Smooth muscle cell (in vitro differentiated cells): Measurements from ENCODE around the gene BST1. TPM values are rescaled to one million over a fixed set of nuclear protein-coding genes. Genes with fewer than 3 reads are reported as not detected.

Experiments used
- DNase-seq: peaks from one replicate; lab custom pipeline; 2025; ENCODE audit not compliant: unreplicated experiment; lab: John Stamatoyannopoulos, UW
- H2AFZ ChIP-seq: fragments of 200-600 bp; sonication (generic); 2 replicates; pipeline ENCODE4 v1.6.0; 2016; ENCODE audit warnings: antibody characterized with exemption, low read depth, mild to moderate bottlenecking
- H3F3A ChIP-seq: fragments of 200-600 bp; sonication (generic); 2 replicates; pipeline ENCODE4 v1.6.0; 2017; ENCODE audit warnings: antibody characterized with exemption, low read depth
- H3K27ac ChIP-seq: fragments of 200-600 bp; sonication (generic); 2 replicates; pipeline ENCODE4 v1.5.1; 2016; ENCODE audit warnings: low read depth, mild to moderate bottlenecking
- H3K27me3 ChIP-seq: fragments of 200-600 bp; sonication (generic); 2 replicates; pipeline ENCODE4 v1.6.1; 2016; ENCODE audit warnings: low read depth, mild to moderate bottlenecking
- H3K36me3 ChIP-seq: fragments of 200-600 bp; sonication (generic); 2 replicates; pipeline ENCODE4 v1.5.1; 2016; ENCODE audit warnings: low read depth
- H3K4me1 ChIP-seq: fragments of 200-600 bp; sonication (generic); 2 replicates; pipeline ENCODE4 v1.5.1; 2016; ENCODE audit warnings: low read depth
- H3K4me2 ChIP-seq: fragments of 200-600 bp; sonication (generic); 2 replicates; pipeline ENCODE4 v1.6.0; 2016; ENCODE audit warnings: mild to moderate bottlenecking
- H3K4me3 ChIP-seq: fragments of 200-600 bp; sonication (generic); 2 replicates; pipeline ENCODE4 v1.5.1; 2016; ENCODE audit warnings: mild to moderate bottlenecking
- H3K79me2 ChIP-seq: fragments of 200-600 bp; sonication (generic); 2 replicates; pipeline ENCODE4 v1.6.0; 2016; ENCODE audit warnings: low read depth, mild to moderate bottlenecking
- H3K9ac ChIP-seq: fragments of 200-600 bp; sonication (generic); 2 replicates; pipeline ENCODE4 v1.6.0; 2016; ENCODE audit warnings: low read depth
- H3K9me3 ChIP-seq: fragments of 200-600 bp; sonication (generic); replicated peaks from 2 replicates; pipeline ENCODE4 v1.5.1; 2016; ENCODE audit warnings: low read depth
- H4K20me1 ChIP-seq: fragments of 200-600 bp; sonication (generic); 2 replicates; pipeline ENCODE4 v1.6.0; 2016; ENCODE audit warnings: low read depth
- CTCF ChIP-seq: fragments of 200-600 bp; sonication (generic); IDR thresholded peaks from 2 replicates; pipeline ENCODE4 v1.5.1; 2017; ENCODE audit warnings: borderline replicate concordance, mild to moderate bottlenecking, antibody characterized with exemption; ENCODE audit not compliant: insufficient read depth, poor library complexity, severe bottlenecking
- WGBS: methylation state at CpG from one replicate; pipeline ENCODE4 v1.1.7; 2016; ENCODE audit warnings: low lambda C conversion rate; 5-methylcytosine and 5-hydroxymethylcytosine counted together
- polyA plus RNA-seq: library from polyadenylated mRNA; unstranded; fragments of >200 nt; fragmentation: Nextera tagmentation; extraction: Ambion mirVana; gene quantifications from 2 replicates; pipeline ENCODE4 v1.2.1, GENCODE V29; 2016
- total RNA-seq: library from RNA; depleted of rRNA; stranded (reverse); fragments of >200 nt; gene quantifications from 2 replicates; pipeline ENCODE4 v1.2.3, GENCODE V29; 2014

The BST1 gene
- total and polyA plus RNA-seq, 2 experiments from 2014 or later, result 5.2 TPM

- no peaks in the 10 kb centered on the region for H3K27me3 ChIP-seq
- no peaks in the 10 kb centered on the region for H3K9me3 ChIP-seq
- WGBS, result 94% methylated on average over 7 of the region's 7 CpGs
- H3K27ac ChIP-seq, result no peak overlapping the region
- H4K20me1 ChIP-seq, result no peaks in the 10 kb centered on the region
- TF ChIP-seq CTCF, result no peak
- no peak overlapping the region for H3K9ac ChIP-seq
- no peak overlapping the region for H2AFZ ChIP-seq
- H3K4me2 ChIP-seq, result no peak overlapping the region
- H3K4me1 ChIP-seq, result no peaks in the 10 kb centered on the region
- no peaks in the 10 kb centered on the region for H3K36me3 ChIP-seq
- H3K4me3 ChIP-seq, result no peak overlapping the region
- H3F3A ChIP-seq, result no peaks in the 10 kb centered on the region
- no peak for DNase-seq
- no peaks in the 10 kb centered on the region for H3K79me2 ChIP-seq
Measured at GRCh38 chr4:15718959-15719358, 16.1 kb downstream of the BST1 start.

GRCh38 chr4:15719506-15719905, 16.6 kb downstream of the BST1 start:
- Histone ChIP-seq H2AFZ (no peak overlapping the region), H3K9me3 (no peaks in the 10 kb centered on the region), H4K20me1 (no peaks in the 10 kb centered on the region), H3K4me2 (no peak overlapping the region), H3K27ac (no peak overlapping the region), H3K79me2 (no peaks in the 10 kb centered on the region), H3F3A (no peaks in the 10 kb centered on the region), H3K4me1 (no peaks in the 10 kb centered on the region), H3K36me3 (no peaks in the 10 kb centered on the region), H3K4me3 (no peak overlapping the region), H3K9ac (no peak overlapping the region), H3K27me3 (no peaks in the 10 kb centered on the region)
- WGBS, result 42% methylated on average over 4 of the region's 4 CpGs
- no peak for DNase-seq
- TF ChIP-seq CTCF, result no peak

GRCh38 chr4:15720851-15721250, 18.0 kb downstream of the BST1 start:
- no peak overlapping the region for H2AFZ ChIP-seq
- no peaks in the 10 kb centered on the region for H3K27me3 ChIP-seq
- H3K79me2 ChIP-seq, result no peaks in the 10 kb centered on the region
- H3K27ac ChIP-seq, result no peak overlapping the region
- H3K9me3 ChIP-seq, result no peaks in the 10 kb centered on the region
- H3K4me2 ChIP-seq, result no peak overlapping the region
- no peak for DNase-seq
- H3K36me3 ChIP-seq, result no peaks in the 10 kb centered on the region
- no peaks in the 10 kb centered on the region for H3K4me1 ChIP-seq
- no peaks in the 10 kb centered on the region for H3F3A ChIP-seq
- no peak overlapping the region for H3K4me3 ChIP-seq
- no peaks in the 10 kb centered on the region for H4K20me1 ChIP-seq
- no peak for TF ChIP-seq CTCF
- WGBS, result 72% methylated on average over 2 of the region's 2 CpGs
- H3K9ac ChIP-seq, result no peak overlapping the region

- Histone ChIP-seq H3K27me3 (no peaks in the 10 kb centered on the region), H3F3A (no peaks in the 10 kb centered on the region), H4K20me1 (no peaks in the 10 kb centered on the region), H3K4me3 (no peak overlapping the region), H3K9me3 (no peaks in the 10 kb centered on the region), H3K9ac (no peak overlapping the region), H3K4me2 (no peak overlapping the region), H3K4me1 (no peaks in the 10 kb centered on the region), H3K27ac (no peak overlapping the region), H3K36me3 (no peaks in the 10 kb centered on the region), H3K79me2 (no peaks in the 10 kb centered on the region), H2AFZ (no peak overlapping the region)
- DNase-seq, result no peak
- no peak for TF ChIP-seq CTCF
- 54% methylated on average over 4 of the region's 4 CpGs for WGBS
Measured at GRCh38 chr4:15725608-15726007, 22.7 kb downstream of the BST1 start.
